ENCODE data around the gene ANO2. TPM values are rescaled to one million over a fixed set of nuclear protein-coding genes. Genes with fewer than 3 reads are reported as not detected.

Gene ANO2
- total and polyA plus RNA-seq, 8 donors = 0.43 to 2.4 (median 0.97) TPM

DNA sequence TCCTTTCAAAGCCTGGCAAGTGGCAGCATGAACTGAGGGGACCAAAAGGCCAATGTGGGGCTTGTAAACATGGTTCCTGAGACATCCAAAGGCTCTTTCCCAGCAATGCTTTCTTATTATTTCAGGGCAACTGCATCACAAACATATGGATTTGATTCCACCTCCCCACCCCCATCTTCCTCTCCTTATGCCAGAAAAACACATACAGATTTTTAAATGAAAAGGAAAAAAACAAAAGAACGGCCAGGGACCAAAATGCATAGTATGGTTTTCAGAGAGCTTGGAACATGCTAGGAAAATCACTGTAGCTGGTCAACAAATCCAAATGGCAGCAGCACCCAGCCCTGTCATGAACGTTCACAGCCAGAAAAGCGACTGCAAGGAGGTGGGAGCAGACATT lies 167.6 kb downstream of the ANO2 start:
- Histone ChIP-seq H3K4me3 (no peak overlapping the region), H3K27me3 (no peaks in the 10 kb centered on the region), H3K27ac (no peak overlapping the region), H3K36me3 (no peaks in the 10 kb centered on the region), H3K4me1 (no peaks in the 10 kb centered on the region), H3K9me3 (no peaks in the 10 kb centered on the region)
- 59 to 64% methylated on average over 3 of the region's 3 CpGs for whole genome bisulfite sequencing, 2 donors
- DNase-seq = peak in 1 of 6 donors; percentile 2
- ATAC-seq = no peak
- intact Hi-C loops (cut with DNase I) = no loop called here
- no peak for FAIRE-seq
- TF ChIP-seq, protein P1, sequence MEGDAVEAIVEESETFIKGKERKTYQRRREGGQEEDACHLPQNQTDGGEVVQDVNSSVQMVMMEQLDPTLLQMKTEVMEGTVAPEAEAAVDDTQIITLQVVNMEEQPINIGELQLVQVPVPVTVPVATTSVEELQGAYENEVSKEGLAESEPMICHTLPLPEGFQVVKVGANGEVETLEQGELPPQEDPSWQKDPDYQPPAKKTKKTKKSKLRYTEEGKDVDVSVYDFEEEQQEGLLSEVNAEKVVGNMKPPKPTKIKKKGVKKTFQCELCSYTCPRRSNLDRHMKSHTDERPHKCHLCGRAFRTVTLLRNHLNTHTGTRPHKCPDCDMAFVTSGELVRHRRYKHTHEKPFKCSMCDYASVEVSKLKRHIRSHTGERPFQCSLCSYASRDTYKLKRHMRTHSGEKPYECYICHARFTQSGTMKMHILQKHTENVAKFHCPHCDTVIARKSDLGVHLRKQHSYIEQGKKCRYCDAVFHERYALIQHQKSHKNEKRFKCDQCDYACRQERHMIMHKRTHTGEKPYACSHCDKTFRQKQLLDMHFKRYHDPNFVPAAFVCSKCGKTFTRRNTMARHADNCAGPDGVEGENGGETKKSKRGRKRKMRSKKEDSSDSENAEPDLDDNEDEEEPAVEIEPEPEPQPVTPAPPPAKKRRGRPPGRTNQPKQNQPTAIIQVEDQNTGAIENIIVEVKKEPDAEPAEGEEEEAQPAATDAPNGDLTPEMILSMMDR (IDR thresholded peaks at IDR 0.05) = no peak

DNA sequence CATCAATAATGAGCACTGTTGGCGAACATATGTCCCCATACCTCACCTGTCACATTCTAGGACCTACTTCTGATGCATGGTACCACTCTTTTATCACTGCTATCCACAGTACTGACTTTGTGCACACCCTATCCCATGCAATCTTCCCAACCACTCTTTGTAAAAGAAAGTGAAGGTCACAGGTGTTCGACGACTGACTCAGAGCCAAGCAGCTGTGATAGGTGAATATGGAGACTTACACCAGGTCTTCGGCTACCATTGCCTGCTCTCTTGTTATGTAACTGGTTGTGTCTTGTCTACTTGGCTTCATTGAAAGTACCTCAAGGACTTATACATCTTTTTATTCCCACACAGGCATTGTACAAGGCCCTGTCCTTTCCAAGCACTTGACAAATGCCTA lies 169.0 kb downstream of the ANO2 start:
- TF ChIP-seq, protein P1 (IDR thresholded peaks at IDR 0.05) = no peak
- WGBS, 2 donors = 51 to 52% methylated on average over 4 of the region's 4 CpGs
- Histone ChIP-seq H3K9me3 (no peaks in the 10 kb centered on the region), H3K4me1 (no peaks in the 10 kb centered on the region), H3K4me3 (no peak overlapping the region), H3K36me3 (no peaks in the 10 kb centered on the region), H3K27me3 (no peaks in the 10 kb centered on the region), H3K27ac (no peak overlapping the region)
- intact Hi-C loops (cut with DNase I) = no loop called here
- peak in 1 of 4 donors; percentile 42 for ATAC-seq
- no peak for DNase-seq
- no peak for FAIRE-seq

DNA sequence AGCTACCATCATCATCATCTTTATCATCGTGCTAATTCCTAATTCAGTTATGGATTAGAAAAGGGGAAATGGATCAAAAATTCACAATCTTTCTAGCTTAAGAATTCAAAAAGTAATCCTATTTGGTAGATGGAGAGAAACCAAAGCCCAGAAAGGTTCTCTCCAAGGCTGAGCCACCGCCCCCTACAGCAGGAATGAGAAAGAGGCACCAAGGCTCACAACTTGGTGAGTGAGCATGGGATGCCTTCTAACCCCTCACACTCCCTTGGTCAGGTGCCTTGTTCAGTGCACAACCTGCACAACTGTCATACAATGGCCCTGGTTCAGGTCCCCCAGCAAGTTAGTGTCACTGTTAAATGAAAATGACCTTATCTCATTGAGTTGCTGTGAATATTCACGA lies 171.5 kb downstream of the ANO2 start:
- Histone ChIP-seq H3K27ac (no peak overlapping the region), H3K4me1 (peaks cover 0 to 4% (median 0%) of the 10 kb centered on the region in 3 donors), H3K27me3 (no peaks in the 10 kb centered on the region), H3K9me3 (no peaks in the 10 kb centered on the region), H3K4me3 (no peak overlapping the region), H3K36me3 (no peaks in the 10 kb centered on the region)
- WGBS, 2 donors = 78% methylated on average over 3 of the region's 3 CpGs
- intact Hi-C loops (cut with DNase I) = no loop called here
- ATAC-seq = no peak
- DNase-seq = no peak
- FAIRE-seq = no peak
- TF ChIP-seq, protein P1 (IDR thresholded peaks at IDR 0.05) = no peak

DNA sequence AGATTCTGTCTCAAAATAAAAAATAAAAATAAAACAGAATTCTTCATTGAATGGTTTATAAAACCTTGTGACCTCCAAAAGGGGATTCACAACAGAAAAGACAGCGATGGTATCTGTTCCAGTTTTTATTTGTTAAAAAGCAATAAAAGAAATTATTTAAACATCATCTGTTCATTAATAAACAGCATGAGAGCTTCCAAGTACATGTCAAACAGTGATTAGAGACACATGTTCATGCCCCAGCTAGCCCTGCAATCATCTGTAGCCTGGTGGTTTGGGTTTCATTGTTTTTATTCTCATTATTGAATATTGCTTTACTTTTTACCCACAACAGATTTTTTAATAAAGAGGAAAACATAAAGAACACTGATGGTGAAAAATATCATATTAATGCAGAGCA lies 173.3 kb downstream of the ANO2 start:
- no peaks in the 10 kb centered on the region for H3K27me3 ChIP-seq
- intact Hi-C loops (cut with DNase I) = no loop called here
- FAIRE-seq (no peak), DNase-seq (no peak), ATAC-seq (no peak)
- no peaks in the 10 kb centered on the region for H3K9me3 ChIP-seq
- peaks cover 0 to 11% (median 0%) of the 10 kb centered on the region in 3 donors for H3K4me1 ChIP-seq
- TF ChIP-seq, protein P1 (IDR thresholded peaks at IDR 0.05) = no peak
- no peak overlapping the region for H3K4me3 ChIP-seq
- 66 to 73% methylated on average over 1 of the region's 1 CpG for WGBS, 2 donors
- no peak overlapping the region for H3K27ac ChIP-seq
- no peaks in the 10 kb centered on the region for H3K36me3 ChIP-seq

DNA sequence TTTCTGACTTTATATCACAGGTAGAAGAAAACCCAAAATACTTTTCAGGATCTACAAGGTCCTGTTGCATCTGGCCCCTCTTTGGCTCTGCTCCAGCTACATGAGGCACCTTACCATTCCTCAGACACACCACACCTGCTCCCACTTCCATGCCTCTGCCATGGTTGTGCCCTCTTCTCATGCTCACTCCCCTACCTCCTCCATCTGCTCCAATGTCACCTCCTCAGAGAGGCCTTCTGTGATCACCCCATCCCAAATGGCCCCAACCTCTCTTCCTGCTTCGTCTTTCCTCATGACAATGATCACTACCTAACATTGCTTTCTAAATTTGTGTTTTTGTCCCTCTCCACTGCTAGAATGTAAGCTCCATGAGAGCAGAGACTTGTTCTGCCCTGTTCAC lies 174.3 kb downstream of the ANO2 start:
- intact Hi-C loops (cut with DNase I) = no loop called here
- peaks cover 0 to 11% (median 0%) of the 10 kb centered on the region in 3 donors for H3K4me1 ChIP-seq
- 85 to 88% methylated on average over 1 of the region's 1 CpG for WGBS, 2 donors
- TF ChIP-seq, protein P1 (IDR thresholded peaks at IDR 0.05) = no peak
- H3K27me3 ChIP-seq = no peaks in the 10 kb centered on the region
- H3K27ac ChIP-seq = no peak overlapping the region
- ATAC-seq = no peak
- DNase-seq = no peak
- H3K36me3 ChIP-seq = no peaks in the 10 kb centered on the region
- FAIRE-seq = no peak
- no peaks in the 10 kb centered on the region for H3K9me3 ChIP-seq
- no peak overlapping the region for H3K4me3 ChIP-seq

Data from pancreas (tissue), 10 donors.